GM21528 (cell line): Measurements from ENCODE around the gene STRN3.
"Not testable (repeated sequence)": the region's sequence is repeated elsewhere in the genome, so short reads cannot be mapped to it uniquely, and the experiment has no call there.

Source experiments
- ATAC-seq: cut with Tn5 transposase; IDR thresholded peaks from one replicate; pipeline ENCODE4 v1.9.1; 2021; ENCODE audit warnings: mild to moderate bottlenecking, moderate library complexity; ENCODE audit not compliant: unreplicated experiment, low FRiP score

STRN3 gene

GRCh38 chr14:31026077-31026449 lies at the start of gene STRN3:
Gene STRN3 (minus strand): TSS chr14:31026379. CDS start chr14:31026185, 194 bp downstream.
- ATAC-seq = no peak

GRCh38 chr14:31075144-31075543 lies 49.0 kb upstream of the STRN3 start:
- no peak for ATAC-seq

GRCh38 chr14:31071151-31071550 lies 45.0 kb upstream of the STRN3 start:
- ATAC-seq = no peak

- ATAC-seq = no peak
These were observed 44.3 kb upstream of the STRN3 start for GRCh38 chr14:31070431-31070830.

GRCh38 chr14:31069343-31069742 lies 43.2 kb upstream of the STRN3 start:
- no peak for ATAC-seq

- ATAC-seq = no peak
These were observed 42.1 kb upstream of the STRN3 start for GRCh38 chr14:31068235-31068634.

GRCh38 chr14:31062908-31063307 lies 36.7 kb upstream of the STRN3 start:
- ATAC-seq = not testable (repeated sequence)

GRCh38 chr14:31060253-31060875 lies 34.2 kb upstream of the STRN3 start:
- no peak for ATAC-seq

- no peak for ATAC-seq
These were observed 33.2 kb upstream of the STRN3 start for GRCh38 chr14:31059152-31059924.

GRCh38 chr14:31057701-31058364 lies 31.7 kb upstream of the STRN3 start:
- no peak for ATAC-seq

- ATAC-seq = no peak
These were observed 30.9 kb upstream of the STRN3 start for GRCh38 chr14:31057035-31057434.

- ATAC-seq = not testable (repeated sequence)
These were observed 26.9 kb upstream of the STRN3 start for GRCh38 chr14:31052905-31053586.

GRCh38 chr14:31051511-31051910 lies 25.3 kb upstream of the STRN3 start:
- ATAC-seq = no peak

- ATAC-seq = no peak
These were observed 24.8 kb upstream of the STRN3 start for GRCh38 chr14:31051023-31051422.

- no peak for ATAC-seq
These were observed 21.3 kb upstream of the STRN3 start for GRCh38 chr14:31047503-31047902.

GRCh38 chr14:31045501-31046080 lies 19.4 kb upstream of the STRN3 start:
- no peak for ATAC-seq

- ATAC-seq = no peak
These were observed 17.2 kb upstream of the STRN3 start for GRCh38 chr14:31043379-31043778.

GRCh38 chr14:31042893-31043292 lies 16.7 kb upstream of the STRN3 start:
- ATAC-seq = not testable (repeated sequence)

GRCh38 chr14:31042300-31042699 lies 16.1 kb upstream of the STRN3 start:
- no peak for ATAC-seq

GRCh38 chr14:31038521-31039166 lies 12.5 kb upstream of the STRN3 start:
- no peak for ATAC-seq
